Liver (tissue), 9 donors: ENCODE results near the gene CACNA1A. TPM values are rescaled to one million over a fixed set of nuclear protein-coding genes. Genes with fewer than 3 reads are reported as not detected.

ENCODE experiments used
- DNase-seq: peaks from one replicate; pipeline ENCODE4 v3.0.0-alpha.2; 2017; ENCODE audit warnings: low spot score
- H3K27ac ChIP-seq, 2 donors: one replicate each; pipeline ENCODE4 v1.7.0; 2013; ENCODE audit warnings: inconsistent platforms in 2 of 2, low read length in 2 of 2, control low read depth in 1 of 2, low read depth in 1 of 2, mild to moderate bottlenecking in 1 of 2
- H3K27me3 ChIP-seq, 4 donors: one replicate each; pipeline versions ENCODE4 v1.6.1 to v1.7.0; 2013; ENCODE audit warnings: low read length in 3 of 4, inconsistent platforms in 1 of 4, mild to moderate bottlenecking in 1 of 4, moderate library complexity in 1 of 4; ENCODE audit not compliant: control insufficient read depth in 4 of 4, insufficient read depth in 4 of 4
- H3K36me3 ChIP-seq, 4 donors: one replicate each; pipeline versions ENCODE4 v1.6.1 to v1.7.0; 2013; ENCODE audit warnings: low read length in 3 of 4, mild to moderate bottlenecking in 3 of 4, low read depth in 1 of 4, moderate library complexity in 1 of 4; ENCODE audit not compliant: control insufficient read depth in 4 of 4, insufficient read depth in 3 of 4
- H3K4me1 ChIP-seq, 4 donors: one replicate each; pipeline versions ENCODE4 v1.6.1 to v1.7.0; 2013; ENCODE audit warnings: low read length in 3 of 4, mild to moderate bottlenecking in 3 of 4, moderate library complexity in 1 of 4; ENCODE audit not compliant: control insufficient read depth in 4 of 4, insufficient read depth in 4 of 4
- H3K4me3 ChIP-seq, 3 donors: one replicate each; pipeline versions ENCODE4 v1.6.1 to v1.7.0; 2013; ENCODE audit warnings: low read length in 3 of 3, control low read depth in 1 of 3, low read depth in 1 of 3, mild to moderate bottlenecking in 1 of 3
- H3K9ac ChIP-seq, 2 donors: one replicate each; pipeline ENCODE4 v1.7.0; 2013; ENCODE audit warnings: low read length in 2 of 2, mild to moderate bottlenecking in 2 of 2, moderate library complexity in 2 of 2, control low read depth in 1 of 2, low read depth in 1 of 2
- H3K9me3 ChIP-seq, 4 donors: one replicate each; pipeline versions ENCODE4 v1.6.1 to v1.7.0; 2013; ENCODE audit warnings: low read length in 3 of 4; ENCODE audit not compliant: control insufficient read depth in 4 of 4
- EGR1 ChIP-seq, 2 donors: IDR thresholded peaks; 2 replicates each; pipeline ENCODE4 v1.6.1; 2016 to 2018; ENCODE audit warnings: antibody characterized with exemption in 2 of 2, low read depth in 2 of 2
- FOXA1 ChIP-seq: IDR thresholded peaks from 2 replicates; pipeline ENCODE4 v1.6.1; 2016; ENCODE audit warnings: antibody characterized with exemption
- FOXA2 ChIP-seq: IDR thresholded peaks from 2 replicates; pipeline ENCODE4 v1.6.1; 2016; ENCODE audit warnings: antibody characterized with exemption
- GABPA ChIP-seq, 2 donors: IDR thresholded peaks in 1 of 2; conservative IDR thresholded peaks in 1 of 2; 2 replicates each; pipeline ENCODE4 v1.6.1; 2016; ENCODE audit warnings: antibody characterized with exemption in 2 of 2, mild to moderate bottlenecking in 1 of 2, moderate library complexity in 1 of 2
- JUND ChIP-seq, 2 donors: IDR thresholded peaks; 2 replicates each; pipeline ENCODE4 v1.6.1; 2016; ENCODE audit warnings: antibody characterized with exemption in 2 of 2
- NR2F2 ChIP-seq: IDR thresholded peaks from 2 replicates; pipeline ENCODE4 v1.6.1; 2016; ENCODE audit warnings: antibody characterized with exemption
- RAD21 ChIP-seq, 2 donors: IDR thresholded peaks; 2 replicates each; pipeline ENCODE4 v1.6.1; 2016; ENCODE audit warnings: antibody characterized with exemption in 2 of 2, mild to moderate bottlenecking in 2 of 2
- RXRA ChIP-seq, 2 donors: IDR thresholded peaks; 2 replicates each; pipeline ENCODE4 v1.6.1; 2017 to 2018; ENCODE audit warnings: antibody characterized with exemption in 2 of 2, mild to moderate bottlenecking in 1 of 2
- TAF1 ChIP-seq: conservative IDR thresholded peaks from 2 replicates; pipeline ENCODE4 v1.6.1; 2016; ENCODE audit warnings: antibody characterized with exemption, mild to moderate bottlenecking
- YY1 ChIP-seq: IDR thresholded peaks from 2 replicates; pipeline ENCODE4 v1.6.1; 2016; ENCODE audit warnings: antibody characterized with exemption, mild to moderate bottlenecking
- WGBS: extraction: QIAGEN DNeasy Blood & Tissue Kit; methylation state at CpG from one replicate; pipeline ENCODE4 v1.1.7; 2013; 5-methylcytosine and 5-hydroxymethylcytosine counted together
- polyA plus RNA-seq, 2 donors: library from polyadenylated mRNA; stranded (reverse) in 1 of 2; unstranded in 1 of 2; fragments of 200-250 nt in 1 of 2; fragments of >200 nt in 1 of 2; fragmentation: Nextera tagmentation in 1 of 2; extraction: Ambion mirVana in 1 of 2; gene quantifications; one replicate each; pipeline versions ENCODE4 v1.2.1 to v1.2.3, GENCODE V29; 2013 to 2015
- total RNA-seq, 2 donors: library from RNA; depleted of rRNA; stranded (reverse); fragments of >200 nt; gene quantifications; one replicate each; pipeline ENCODE4 v1.2.3, GENCODE V29; 2014
- TF ChIP-seq, protein P1 (sequence below): IDR thresholded peaks from 2 replicates; pipeline ENCODE4 v1.6.1; 2016; ENCODE audit warnings: antibody characterized with exemption, mild to moderate bottlenecking
- TF ChIP-seq, protein P2 (sequence below): IDR thresholded peaks from 2 replicates; pipeline ENCODE4 v1.6.1; 2016; ENCODE audit warnings: antibody characterized with exemption
- TF ChIP-seq, protein P3 (sequence below): fragments of 150-350 bp; IDR thresholded peaks from 2 replicates; pipeline ENCODE4 v1.5.1; 2017; ENCODE audit warnings: improper control_type of control experiment, low read depth, low read length; ENCODE audit not compliant: missing input control
- donor health status: healthy.
- donor health status: healthy.
- donor health status: healthy.
- donor health status: healthy.
- donor health status: healthy.

Gene CACNA1A
- total and polyA plus RNA-seq, 4 donors: 0.09 to 0.17 (median 0.17) TPM; not detected in 1

DNA sequence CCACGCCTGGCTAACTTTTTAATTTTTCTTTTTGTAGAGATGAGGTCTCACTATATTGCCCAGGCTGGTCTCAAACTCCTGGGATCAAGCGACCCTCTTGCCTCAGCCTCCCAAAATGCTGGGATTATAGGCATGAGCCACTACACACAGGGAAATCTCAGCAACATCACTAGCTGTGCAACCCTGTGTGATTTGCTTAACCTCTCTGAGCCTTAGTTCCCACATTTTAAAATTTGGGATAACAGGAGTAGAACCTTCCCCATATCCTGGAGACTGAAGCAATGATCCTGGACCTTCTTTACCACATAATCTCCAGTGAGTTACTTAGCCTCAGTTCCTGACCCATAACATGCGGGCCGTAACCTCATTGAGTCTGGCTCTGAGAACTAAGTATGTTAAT is 217.0 kb downstream of the CACNA1A start (continued):
- TF ChIP-seq TAF1 (no peak), GABPA (IDR thresholded peaks at IDR 0.05 in 1 of 2, conservative IDR thresholded peaks at IDR 0.05 in 1 of 2) (no peak)

DNA sequence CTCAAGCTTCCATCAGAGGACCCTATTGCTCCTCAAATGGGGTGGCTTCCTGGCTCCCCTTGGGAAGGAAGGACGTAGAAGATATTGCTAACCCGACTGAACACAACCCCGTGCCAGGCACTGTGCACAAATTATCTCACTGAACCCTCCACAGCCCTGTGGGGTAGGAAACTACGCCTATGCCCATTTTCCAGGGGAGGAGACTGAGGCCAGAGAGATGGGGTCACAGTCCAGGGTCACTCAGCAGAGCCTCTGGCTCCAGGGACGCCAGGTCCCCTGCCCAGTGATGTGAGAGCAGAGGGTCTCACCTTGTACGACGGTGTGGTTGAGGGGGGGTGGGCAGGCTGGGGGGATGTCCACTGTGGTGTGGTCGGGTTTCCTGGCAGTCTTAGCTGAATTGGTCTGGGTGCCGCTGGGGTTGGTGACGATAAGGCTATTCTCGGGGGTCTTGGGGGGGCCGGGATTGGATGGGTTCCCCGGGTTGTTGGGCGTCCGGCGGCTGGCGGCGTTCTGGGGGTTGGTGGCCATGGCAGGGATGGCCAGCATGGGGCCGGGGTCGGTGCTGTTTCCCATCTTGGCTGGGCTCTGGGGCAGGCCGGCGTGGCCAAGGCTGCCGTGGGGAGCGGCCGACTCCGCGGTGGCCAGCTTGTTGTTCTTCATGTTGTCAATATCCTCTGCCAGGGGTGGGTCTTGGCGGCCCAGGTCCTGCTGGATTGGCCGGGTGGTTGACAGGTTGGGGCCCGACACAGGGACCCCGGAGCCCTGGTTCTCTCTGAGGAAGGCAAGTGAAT is 219.9 kb downstream of the CACNA1A start:
- DNase-seq: no peak
- no peaks in the 10 kb centered on the region for H3K36me3 ChIP-seq
- H3K27me3 ChIP-seq: peaks cover 0 to 3% (median under 1%) of the 10 kb centered on the region in 4 donors
- H3K27ac ChIP-seq: no peak overlapping the region
- no peak overlapping the region for H3K4me3 ChIP-seq
- no peak overlapping the region for H3K9ac ChIP-seq
- H3K4me1 ChIP-seq: no peaks in the 10 kb centered on the region
- H3K9me3 ChIP-seq: no peaks in the 10 kb centered on the region
- TF ChIP-seq, protein P1, sequence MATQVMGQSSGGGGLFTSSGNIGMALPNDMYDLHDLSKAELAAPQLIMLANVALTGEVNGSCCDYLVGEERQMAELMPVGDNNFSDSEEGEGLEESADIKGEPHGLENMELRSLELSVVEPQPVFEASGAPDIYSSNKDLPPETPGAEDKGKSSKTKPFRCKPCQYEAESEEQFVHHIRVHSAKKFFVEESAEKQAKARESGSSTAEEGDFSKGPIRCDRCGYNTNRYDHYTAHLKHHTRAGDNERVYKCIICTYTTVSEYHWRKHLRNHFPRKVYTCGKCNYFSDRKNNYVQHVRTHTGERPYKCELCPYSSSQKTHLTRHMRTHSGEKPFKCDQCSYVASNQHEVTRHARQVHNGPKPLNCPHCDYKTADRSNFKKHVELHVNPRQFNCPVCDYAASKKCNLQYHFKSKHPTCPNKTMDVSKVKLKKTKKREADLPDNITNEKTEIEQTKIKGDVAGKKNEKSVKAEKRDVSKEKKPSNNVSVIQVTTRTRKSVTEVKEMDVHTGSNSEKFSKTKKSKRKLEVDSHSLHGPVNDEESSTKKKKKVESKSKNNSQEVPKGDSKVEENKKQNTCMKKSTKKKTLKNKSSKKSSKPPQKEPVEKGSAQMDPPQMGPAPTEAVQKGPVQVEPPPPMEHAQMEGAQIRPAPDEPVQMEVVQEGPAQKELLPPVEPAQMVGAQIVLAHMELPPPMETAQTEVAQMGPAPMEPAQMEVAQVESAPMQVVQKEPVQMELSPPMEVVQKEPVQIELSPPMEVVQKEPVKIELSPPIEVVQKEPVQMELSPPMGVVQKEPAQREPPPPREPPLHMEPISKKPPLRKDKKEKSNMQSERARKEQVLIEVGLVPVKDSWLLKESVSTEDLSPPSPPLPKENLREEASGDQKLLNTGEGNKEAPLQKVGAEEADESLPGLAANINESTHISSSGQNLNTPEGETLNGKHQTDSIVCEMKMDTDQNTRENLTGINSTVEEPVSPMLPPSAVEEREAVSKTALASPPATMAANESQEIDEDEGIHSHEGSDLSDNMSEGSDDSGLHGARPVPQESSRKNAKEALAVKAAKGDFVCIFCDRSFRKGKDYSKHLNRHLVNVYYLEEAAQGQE: no peak
- TF ChIP-seq RAD21 (IDR thresholded peaks at IDR 0.05) (no peak), RXRA (IDR thresholded peaks at IDR 0.05) (no peak), NR2F2 (no peak), YY1 (no peak), JUND (IDR thresholded peaks at IDR 0.05) (no peak), FOXA1 (no peak), EGR1 (IDR thresholded peaks at IDR 0.05; ENCODE audit: low read depth in 2 of 2) (no peak), TAF1 (no peak), GABPA (IDR thresholded peaks at IDR 0.05 in 1 of 2, conservative IDR thresholded peaks at IDR 0.05 in 1 of 2) (no peak), FOXA2 (no peak)
- TF ChIP-seq, protein P2, sequence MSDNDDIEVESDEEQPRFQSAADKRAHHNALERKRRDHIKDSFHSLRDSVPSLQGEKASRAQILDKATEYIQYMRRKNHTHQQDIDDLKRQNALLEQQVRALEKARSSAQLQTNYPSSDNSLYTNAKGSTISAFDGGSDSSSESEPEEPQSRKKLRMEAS: no peak
- TF ChIP-seq, protein P3, sequence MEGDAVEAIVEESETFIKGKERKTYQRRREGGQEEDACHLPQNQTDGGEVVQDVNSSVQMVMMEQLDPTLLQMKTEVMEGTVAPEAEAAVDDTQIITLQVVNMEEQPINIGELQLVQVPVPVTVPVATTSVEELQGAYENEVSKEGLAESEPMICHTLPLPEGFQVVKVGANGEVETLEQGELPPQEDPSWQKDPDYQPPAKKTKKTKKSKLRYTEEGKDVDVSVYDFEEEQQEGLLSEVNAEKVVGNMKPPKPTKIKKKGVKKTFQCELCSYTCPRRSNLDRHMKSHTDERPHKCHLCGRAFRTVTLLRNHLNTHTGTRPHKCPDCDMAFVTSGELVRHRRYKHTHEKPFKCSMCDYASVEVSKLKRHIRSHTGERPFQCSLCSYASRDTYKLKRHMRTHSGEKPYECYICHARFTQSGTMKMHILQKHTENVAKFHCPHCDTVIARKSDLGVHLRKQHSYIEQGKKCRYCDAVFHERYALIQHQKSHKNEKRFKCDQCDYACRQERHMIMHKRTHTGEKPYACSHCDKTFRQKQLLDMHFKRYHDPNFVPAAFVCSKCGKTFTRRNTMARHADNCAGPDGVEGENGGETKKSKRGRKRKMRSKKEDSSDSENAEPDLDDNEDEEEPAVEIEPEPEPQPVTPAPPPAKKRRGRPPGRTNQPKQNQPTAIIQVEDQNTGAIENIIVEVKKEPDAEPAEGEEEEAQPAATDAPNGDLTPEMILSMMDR: no peak
- 89% methylated on average over 31 of the region's 31 CpGs for WGBS
